Endometrial microvascular endothelial cells (primary cell): Measurements from ENCODE around the gene DOP1B. TPM values are rescaled to one million over a fixed set of nuclear protein-coding genes. Genes with fewer than 3 reads are reported as not detected.

Experiments used
- in situ Hi-C: cut with HindIII; loops from 2 replicates; pipeline ENCODE4 v1.10.0; 2017; ENCODE audit warnings: low sequenced_read_pairs, low pct_unique_long_range_greater_than_20kb; ENCODE audit errors: inconsistent ontology term
- total RNA-seq: library from RNA; depleted of rRNA; stranded (reverse); fragments of >200 nt; gene quantifications from one replicate; pipeline ENCODE4 v1.2.3, GENCODE V29; 2015; ENCODE audit errors: inconsistent ontology term

The DOP1B gene
- total RNA-seq, 1 donor from 2014 or later = 19.3 TPM

- in situ Hi-C loops = no loop called here
Measured at GRCh38 chr21:36166705-36167104, 10.1 kb downstream of the DOP1B start.

DNA sequence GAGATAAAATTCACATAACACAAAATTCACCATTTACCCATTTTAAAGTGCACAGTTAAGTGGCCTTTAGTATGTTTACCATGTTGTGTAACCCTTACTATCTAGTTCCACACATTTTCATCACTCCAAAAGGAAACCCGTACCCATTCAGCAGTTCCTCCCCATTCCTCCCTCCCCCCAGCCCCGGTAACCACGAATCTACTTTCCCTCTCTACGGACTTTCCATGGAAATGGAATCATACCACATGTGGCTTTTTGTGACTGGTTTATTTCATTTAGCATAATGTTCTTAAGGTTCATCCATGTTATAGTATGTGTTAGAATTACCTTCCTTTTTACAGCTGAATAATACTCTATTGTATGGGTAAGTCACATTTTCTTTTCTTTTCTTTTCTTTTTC lies 10.9 kb downstream of the DOP1B start:
- in situ Hi-C loops = no loop called here

- in situ Hi-C loops = no loop called here
Measured at GRCh38 chr21:36169470-36170128, 13.0 kb downstream of the DOP1B start.

DNA sequence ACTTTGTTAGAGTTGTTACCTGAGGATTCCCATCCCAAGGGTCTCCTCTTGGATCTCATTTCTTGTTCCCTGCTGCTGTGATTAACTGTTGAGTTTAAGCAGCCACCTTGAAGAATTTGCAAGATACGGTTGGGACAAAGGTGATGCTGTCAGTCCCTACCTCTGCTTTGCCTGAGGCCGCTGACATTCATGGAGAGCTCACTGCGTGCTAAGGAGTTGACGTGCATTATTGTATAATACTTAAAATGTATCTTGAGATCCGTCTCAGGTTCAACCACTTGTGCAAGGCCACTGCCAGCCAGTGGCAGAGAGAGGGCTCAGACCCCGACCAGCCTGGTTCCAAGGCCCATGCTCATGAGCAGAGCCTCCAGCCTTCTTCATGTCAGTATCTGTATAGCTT lies 14.2 kb downstream of the DOP1B start:
- in situ Hi-C loops = no loop called here

- in situ Hi-C loops = no loop called here
Measured at GRCh38 chr21:36171336-36171735, 14.7 kb downstream of the DOP1B start.

DNA sequence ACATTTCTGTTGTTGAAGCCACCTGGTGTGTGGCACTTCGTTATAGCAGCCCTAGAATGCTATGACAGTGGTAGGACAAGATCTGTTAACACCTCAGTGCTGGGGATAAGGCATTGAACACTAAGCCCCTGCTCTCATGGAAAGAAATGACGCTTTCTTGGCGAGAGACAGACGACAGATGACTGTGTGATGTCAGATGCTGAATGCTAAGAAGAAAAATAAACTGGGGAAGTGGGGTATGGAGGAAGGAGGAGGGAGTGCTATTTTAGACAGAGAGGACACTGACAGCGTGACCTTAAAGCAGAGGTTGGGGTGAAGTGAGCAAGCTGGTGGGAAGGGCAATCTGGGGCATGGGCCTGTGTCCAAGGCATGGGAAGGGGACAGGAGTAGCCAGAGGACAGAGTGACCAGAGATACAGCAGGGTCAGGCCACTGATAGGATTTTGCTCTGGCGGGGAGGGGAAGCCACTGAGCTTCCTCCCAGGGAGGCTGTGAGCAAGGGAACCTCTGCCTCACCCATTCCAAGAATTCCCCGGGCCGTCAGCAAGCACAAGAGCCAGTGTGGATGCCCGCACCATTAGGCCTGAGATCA lies 15.2 kb downstream of the DOP1B start:
- in situ Hi-C loops = no loop called here

- in situ Hi-C loops = no loop called here
Measured at GRCh38 chr21:36174780-36175179, 18.2 kb downstream of the DOP1B start.

- in situ Hi-C loops = no loop called here
Measured at GRCh38 chr21:36175771-36176565, 19.3 kb downstream of the DOP1B start.

GRCh38 chr21:36178349-36178748 lies 21.7 kb downstream of the DOP1B start:
- in situ Hi-C loops = no loop called here

GRCh38 chr21:36179145-36179544 lies 22.5 kb downstream of the DOP1B start:
- in situ Hi-C loops = no loop called here

DNA sequence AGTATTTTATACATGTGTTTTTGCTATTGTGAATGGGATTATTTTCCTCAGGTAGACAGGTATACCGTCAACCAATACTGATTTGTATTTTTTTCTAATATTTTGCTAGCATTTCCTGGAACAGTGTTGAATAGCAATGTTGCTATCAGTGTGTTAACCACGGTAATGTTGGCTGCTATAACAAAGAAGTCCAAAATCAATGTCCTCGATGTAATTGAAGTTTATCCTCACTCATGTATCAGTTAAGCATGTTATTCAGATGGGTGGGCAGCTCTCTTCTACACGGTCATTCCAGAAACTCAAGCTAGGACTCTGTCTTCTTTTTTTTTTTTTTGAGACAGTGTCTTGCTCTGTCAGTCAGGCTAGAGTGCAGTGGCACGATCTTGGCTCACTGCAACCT lies 24.3 kb downstream of the DOP1B start:
- in situ Hi-C loops = no loop called here

GRCh38 chr21:36183144-36183795 lies 26.6 kb downstream of the DOP1B start:
- in situ Hi-C loops = no loop called here

DNA sequence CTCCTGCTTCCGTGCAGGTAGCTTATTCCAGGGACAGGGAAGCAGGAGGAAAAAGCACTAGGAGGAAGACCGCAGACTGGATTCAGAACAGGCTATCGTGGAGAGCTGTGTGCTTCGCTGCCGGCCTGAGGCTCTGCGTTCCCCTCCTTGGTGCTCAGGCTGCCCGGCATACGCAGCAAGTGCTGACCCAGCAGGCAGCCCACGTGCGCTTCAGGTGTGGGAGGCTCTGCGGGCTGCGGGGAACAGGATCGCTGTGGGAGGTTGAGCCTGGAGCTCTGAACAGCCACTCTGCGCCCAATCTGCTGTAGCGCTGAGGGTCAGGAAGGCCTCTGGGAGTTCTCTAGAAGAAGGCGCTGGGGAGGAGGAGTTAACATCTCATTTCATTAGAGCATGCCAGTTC lies 27.9 kb downstream of the DOP1B start:
- in situ Hi-C loops = no loop called here

GRCh38 chr21:36185523-36185922 lies 28.9 kb downstream of the DOP1B start:
- in situ Hi-C loops = no loop called here

DNA sequence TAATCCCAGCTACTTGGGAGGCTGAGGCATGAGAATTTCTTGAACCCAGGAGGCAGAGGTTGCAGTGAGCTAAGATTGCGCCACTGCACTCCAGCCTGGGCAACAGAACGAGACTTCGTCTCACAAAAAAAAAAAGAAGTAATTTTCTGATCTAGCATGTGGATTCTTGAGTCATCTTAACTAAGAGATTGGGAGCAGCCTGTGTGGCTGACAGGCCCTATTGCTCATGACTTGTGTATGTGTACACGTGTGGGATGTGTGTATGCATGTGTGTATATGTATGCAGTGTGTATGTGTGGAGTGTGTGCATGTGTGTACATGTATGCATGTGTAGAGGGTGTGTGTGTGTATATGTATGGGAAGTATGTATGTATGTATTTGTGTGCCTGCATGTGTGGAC lies 29.5 kb downstream of the DOP1B start:
- in situ Hi-C loops = no loop called here

DNA sequence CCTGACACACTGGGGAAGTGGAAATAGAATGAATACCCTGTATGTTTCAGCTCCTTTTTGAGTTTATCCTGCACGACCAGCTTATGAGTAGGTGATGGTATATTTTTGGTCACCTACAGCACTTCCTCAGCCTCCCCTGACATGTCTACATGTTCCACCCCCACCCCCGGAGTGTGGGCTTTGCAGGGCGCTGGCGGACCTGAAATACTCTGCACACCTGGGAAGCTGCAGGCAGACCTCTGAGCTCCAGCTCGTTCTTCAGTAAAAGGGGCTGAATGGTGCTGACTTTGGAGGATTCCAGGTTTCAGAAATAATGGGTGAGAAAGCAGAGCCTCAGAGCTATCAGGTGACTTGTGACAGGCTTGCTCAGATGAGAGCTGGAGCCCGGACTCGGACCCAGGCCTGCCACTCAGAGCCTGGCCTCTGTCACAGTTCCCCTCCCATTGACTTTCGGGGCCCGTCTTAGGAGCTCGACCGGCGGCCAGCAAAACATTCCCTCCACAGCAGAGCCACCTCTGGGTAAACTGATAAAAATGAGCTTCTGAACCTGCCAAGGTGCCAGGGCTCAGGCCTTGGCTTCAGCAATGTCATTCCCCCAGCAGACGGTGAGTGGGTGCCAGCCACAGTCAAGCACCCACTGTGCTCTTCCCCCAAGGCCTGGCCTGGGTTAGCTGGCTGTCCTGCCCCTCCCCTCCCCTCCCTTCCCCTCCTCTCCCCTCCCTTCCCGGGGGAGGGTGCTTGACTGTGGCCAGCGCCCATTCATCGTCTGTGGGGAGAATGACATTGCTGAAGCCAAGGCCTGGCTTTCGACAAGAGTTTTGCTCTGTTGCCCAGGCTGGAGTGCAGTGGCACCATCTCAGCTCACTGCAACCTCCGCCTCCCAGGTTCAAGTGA lies 30.1 kb downstream of the DOP1B start:
- in situ Hi-C loops = no loop called here

DNA sequence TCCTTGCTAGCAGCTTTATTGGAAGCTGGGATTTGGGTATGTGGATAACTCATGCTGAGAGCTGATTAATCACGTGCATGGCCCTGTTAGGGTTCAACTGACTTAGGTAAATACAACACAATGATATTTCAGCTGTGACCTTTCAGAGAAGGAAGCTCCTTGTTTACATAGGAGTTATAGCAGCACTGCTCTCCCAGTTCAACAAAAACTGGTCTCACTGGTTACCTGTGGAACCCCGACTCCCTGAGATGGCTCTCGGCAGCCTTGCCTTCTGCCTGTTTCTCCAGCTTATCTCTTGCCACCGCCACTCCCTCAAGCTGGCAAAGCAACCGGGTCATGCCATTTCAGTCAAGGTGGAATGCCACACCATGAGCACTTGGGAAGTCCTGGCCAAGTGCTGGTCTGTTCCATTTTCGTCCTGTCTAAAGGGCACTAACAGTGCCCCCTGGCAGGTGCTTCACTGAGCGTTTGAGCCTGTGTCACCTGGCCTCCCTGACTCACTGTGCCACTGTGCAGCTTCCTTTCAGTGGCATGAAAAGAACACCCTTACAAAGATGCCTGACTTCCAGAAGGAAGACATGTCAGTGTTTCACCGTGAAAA lies 31.6 kb downstream of the DOP1B start:
- in situ Hi-C loops = no loop called here

GRCh38 chr21:36188937-36189336 lies 32.3 kb downstream of the DOP1B start:
- in situ Hi-C loops = no loop called here
